ENCODE results near the gene SPEN.

- TF ChIP-seq CTCF (conservative IDR thresholded peaks at IDR 0.05) = no peak
- no peak for TF ChIP-seq ZFX (IDR thresholded peaks at IDR 0.05)
Measured at GRCh38 chr1:15942661-15943327, 95.3 kb downstream of the SPEN start.

Data from C4-2B (cell line).